Measurements from ENCODE around the gene FUNDC1. TPM values are rescaled to one million over a fixed set of nuclear protein-coding genes. Genes with fewer than 3 reads are reported as not detected.

FUNDC1 gene
- total RNA-seq, 1 experiment from 2014 or later: 20.9 TPM

DNA sequence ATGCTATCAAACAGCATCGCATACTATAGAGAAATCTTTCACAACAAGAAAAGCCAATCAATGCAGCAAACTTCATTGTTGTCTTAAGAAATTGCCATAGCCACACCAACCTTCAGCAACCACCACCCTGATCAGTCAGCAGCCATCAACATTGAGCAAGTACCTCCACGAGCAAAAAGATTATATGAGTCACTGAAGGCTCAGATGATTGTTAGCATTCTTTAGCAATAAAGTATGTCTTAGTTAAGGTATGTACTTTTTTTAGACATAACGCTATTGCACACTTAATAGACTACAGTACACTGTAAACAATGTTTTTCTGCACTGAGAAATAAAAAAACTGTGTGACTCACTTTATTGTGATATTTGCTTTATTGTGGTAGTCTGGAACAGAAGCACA, 37.8 kb upstream of the FUNDC1 start:
- Histone ChIP-seq H2BK120ac (ENCODE audit: low read depth, low read length, poor library complexity, severe bottlenecking) (no peak overlapping the region), H3K27me3 (ENCODE audit: insufficient read depth, low read length) (no peaks in the 10 kb centered on the region), H3T11ph (ENCODE audit: low read length) (no peak overlapping the region), H3K23ac (ENCODE audit: insufficient read length, low read depth, low read length) (no peak overlapping the region), H2BK12ac (ENCODE audit: insufficient read length, low read depth, low read length) (no peak overlapping the region), H3K4ac (ENCODE audit: low read depth, low read length) (no peak overlapping the region), H2AFZ (ENCODE audit: low read length) (no peak overlapping the region), H4K20me1 (ENCODE audit: control insufficient read depth, insufficient read depth, insufficient read length) (no peaks in the 10 kb centered on the region), H3K79me2 (ENCODE audit: insufficient read depth, low read length) (no peaks in the 10 kb centered on the region), H3K4me1 (ENCODE audit: insufficient read depth, low read length) (no peaks in the 10 kb centered on the region), H2BK20ac (ENCODE audit: low read depth, low read length, poor library complexity, severe bottlenecking) (no peak overlapping the region), H3K23me2 (ENCODE audit: insufficient read length, low read depth, low read length, poor library complexity, severe bottlenecking) (no peaks in the 10 kb centered on the region), H3K9me3 (ENCODE audit: control insufficient read depth, low read depth, low read length) (peaks cover 9% of the 10 kb centered on the region), H2BK5ac (ENCODE audit: insufficient read length, low read length) (no peak overlapping the region), H4K8ac (replicated peaks; ENCODE audit: insufficient read length, low read depth, low read length) (no peak overlapping the region), H3K4me2 (ENCODE audit: insufficient read depth, insufficient read length, low read length) (no peak overlapping the region), H3K9ac (ENCODE audit: extremely low read depth, insufficient read length, low read length) (no peak overlapping the region), H4K91ac (ENCODE audit: insufficient read length, low read depth, low read length) (no peak overlapping the region), H4K5ac (ENCODE audit: insufficient read length, low read depth, low read length) (no peak overlapping the region), H3K27ac (ENCODE audit: insufficient read length, low read depth, low read length) (no peak overlapping the region), H2AK5ac (ENCODE audit: insufficient read length, low read length) (no peak overlapping the region), H3K14ac (ENCODE audit: insufficient read depth, low read length) (no peak overlapping the region), H2BK15ac (ENCODE audit: low read depth, low read length) (no peak overlapping the region), H3K79me1 (ENCODE audit: insufficient read depth, low read depth, low read length, poor library complexity, severe bottlenecking) (no peaks in the 10 kb centered on the region), H3K56ac (ENCODE audit: insufficient read length, low read depth, low read length) (no peak overlapping the region), H3K18ac (ENCODE audit: insufficient read length, low read depth, low read length) (no peak overlapping the region)
- Mint-ChIP-seq H3K9me3 (peaks cover 57 to 76% of the 10 kb centered on the region in 2 experiments), H3K27ac (no peak overlapping the region), H3K36me3 (ENCODE audit: insufficient read depth in 1 of 3, low read depth in 3 of 3) (peaks cover 5 to 6% (median 5%) of the 10 kb centered on the region in 3 experiments; a peak in 6 of 7 replicates), H3K4me1 (no peaks in the 10 kb centered on the region), H3K4me3 (no peak overlapping the region), H3K27me3 (ENCODE audit: low read depth) (peaks cover 1% of the 10 kb centered on the region; the same call in 1 of the 2 replicates)
- TF ChIP-seq, protein P1, sequence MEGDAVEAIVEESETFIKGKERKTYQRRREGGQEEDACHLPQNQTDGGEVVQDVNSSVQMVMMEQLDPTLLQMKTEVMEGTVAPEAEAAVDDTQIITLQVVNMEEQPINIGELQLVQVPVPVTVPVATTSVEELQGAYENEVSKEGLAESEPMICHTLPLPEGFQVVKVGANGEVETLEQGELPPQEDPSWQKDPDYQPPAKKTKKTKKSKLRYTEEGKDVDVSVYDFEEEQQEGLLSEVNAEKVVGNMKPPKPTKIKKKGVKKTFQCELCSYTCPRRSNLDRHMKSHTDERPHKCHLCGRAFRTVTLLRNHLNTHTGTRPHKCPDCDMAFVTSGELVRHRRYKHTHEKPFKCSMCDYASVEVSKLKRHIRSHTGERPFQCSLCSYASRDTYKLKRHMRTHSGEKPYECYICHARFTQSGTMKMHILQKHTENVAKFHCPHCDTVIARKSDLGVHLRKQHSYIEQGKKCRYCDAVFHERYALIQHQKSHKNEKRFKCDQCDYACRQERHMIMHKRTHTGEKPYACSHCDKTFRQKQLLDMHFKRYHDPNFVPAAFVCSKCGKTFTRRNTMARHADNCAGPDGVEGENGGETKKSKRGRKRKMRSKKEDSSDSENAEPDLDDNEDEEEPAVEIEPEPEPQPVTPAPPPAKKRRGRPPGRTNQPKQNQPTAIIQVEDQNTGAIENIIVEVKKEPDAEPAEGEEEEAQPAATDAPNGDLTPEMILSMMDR (conservative IDR thresholded peaks at IDR 0.05): no peak
- no CpG with 5 or more reads among the region's 3 CpGs for WGBS (ENCODE audit: extremely low coverage, insufficient read length, low lambda C conversion rate)
- no peak for DNase-seq
